GM13976 (cell line): ENCODE data around the gene TARBP2.

Source experiments
- DNase-seq: peaks from one replicate; pipeline ENCODE4 v3.0.0; 2012; ENCODE audit warnings: low spot score
- in situ Hi-C: fragments of 300-500 bp; cut with MboI; formaldehyde crosslinking; loops from one replicate; pipeline ENCODE4 v1.12.0; 2022; ENCODE audit warnings: low sequenced_read_pairs, mixed read lengths, inconsistent platforms; ENCODE audit not compliant: unreplicated experiment
- TF ChIP-seq, protein P1 (sequence below): IDR thresholded peaks from 2 replicates; pipeline ENCODE4 v1.5.1; 2012; ENCODE audit warnings: borderline replicate concordance, mild to moderate bottlenecking; ENCODE audit not compliant: insufficient read depth; ENCODE audit errors: extremely low read depth, missing control alignments, control extremely low read depth

Gene TARBP2

DNA sequence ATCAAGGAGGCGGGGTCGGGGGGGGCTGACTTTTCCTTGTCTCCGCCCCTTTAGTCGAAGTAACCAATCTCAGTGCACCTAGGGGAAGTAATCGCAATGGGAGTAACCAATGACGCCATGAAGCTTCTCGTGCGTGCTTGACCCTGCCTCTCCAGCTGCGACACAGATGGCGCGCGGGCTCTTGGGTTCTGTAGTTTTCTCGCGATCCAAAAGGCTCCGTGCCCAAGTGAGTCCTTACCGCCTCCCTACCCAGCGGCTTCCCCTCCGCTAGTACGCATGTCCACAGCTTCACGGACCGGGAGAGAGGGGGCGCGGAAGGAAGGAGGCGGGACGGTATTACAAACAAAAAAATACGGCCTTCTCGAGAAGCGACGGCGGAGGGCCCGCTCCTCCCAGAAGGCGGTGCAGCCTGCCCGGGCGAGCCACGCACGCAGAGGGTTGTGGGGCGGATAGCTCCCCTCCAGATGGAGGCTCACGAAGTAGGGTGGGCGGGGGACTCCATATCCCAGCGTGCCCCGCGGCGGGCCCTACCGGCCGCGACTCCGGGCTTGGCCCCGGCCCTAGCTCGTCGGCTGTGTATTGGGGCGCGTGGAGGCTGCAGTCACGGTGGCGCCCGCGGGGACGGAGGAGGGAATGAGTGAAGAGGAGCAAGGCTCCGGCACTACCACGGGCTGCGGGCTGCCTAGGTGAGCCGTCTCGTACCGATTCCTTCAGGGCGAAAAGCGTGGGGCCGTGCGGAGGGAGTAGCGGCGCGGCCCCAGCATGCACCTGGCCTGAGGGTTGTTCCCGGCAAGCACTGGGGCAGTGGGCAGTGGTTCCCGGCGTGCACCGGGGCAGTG, at the start of gene TARBP2:
TSS of gene TARBP2 (plus strand) at position 508 of the 839 bp plus-strand sequence. CDS start at position 634, 126 bp downstream.
- DNase-seq = peak; percentile 96
- in situ Hi-C loops = no loop called here
- TF ChIP-seq, protein P1, sequence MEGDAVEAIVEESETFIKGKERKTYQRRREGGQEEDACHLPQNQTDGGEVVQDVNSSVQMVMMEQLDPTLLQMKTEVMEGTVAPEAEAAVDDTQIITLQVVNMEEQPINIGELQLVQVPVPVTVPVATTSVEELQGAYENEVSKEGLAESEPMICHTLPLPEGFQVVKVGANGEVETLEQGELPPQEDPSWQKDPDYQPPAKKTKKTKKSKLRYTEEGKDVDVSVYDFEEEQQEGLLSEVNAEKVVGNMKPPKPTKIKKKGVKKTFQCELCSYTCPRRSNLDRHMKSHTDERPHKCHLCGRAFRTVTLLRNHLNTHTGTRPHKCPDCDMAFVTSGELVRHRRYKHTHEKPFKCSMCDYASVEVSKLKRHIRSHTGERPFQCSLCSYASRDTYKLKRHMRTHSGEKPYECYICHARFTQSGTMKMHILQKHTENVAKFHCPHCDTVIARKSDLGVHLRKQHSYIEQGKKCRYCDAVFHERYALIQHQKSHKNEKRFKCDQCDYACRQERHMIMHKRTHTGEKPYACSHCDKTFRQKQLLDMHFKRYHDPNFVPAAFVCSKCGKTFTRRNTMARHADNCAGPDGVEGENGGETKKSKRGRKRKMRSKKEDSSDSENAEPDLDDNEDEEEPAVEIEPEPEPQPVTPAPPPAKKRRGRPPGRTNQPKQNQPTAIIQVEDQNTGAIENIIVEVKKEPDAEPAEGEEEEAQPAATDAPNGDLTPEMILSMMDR = no peak

GRCh38 chr12:53451661-53452158, 49.4 kb upstream of the TARBP2 start, which contains the start of gene PCBP2:
Gene PCBP2, plus strand, starts transcription at chr12:53452102. Its CDS starts 2,699 bp downstream, at chr12:53454801.
- in situ Hi-C loops = no loop called here
- DNase-seq = peak; percentile 97
- TF ChIP-seq, protein P1 = peak; percentile 91

DNA sequence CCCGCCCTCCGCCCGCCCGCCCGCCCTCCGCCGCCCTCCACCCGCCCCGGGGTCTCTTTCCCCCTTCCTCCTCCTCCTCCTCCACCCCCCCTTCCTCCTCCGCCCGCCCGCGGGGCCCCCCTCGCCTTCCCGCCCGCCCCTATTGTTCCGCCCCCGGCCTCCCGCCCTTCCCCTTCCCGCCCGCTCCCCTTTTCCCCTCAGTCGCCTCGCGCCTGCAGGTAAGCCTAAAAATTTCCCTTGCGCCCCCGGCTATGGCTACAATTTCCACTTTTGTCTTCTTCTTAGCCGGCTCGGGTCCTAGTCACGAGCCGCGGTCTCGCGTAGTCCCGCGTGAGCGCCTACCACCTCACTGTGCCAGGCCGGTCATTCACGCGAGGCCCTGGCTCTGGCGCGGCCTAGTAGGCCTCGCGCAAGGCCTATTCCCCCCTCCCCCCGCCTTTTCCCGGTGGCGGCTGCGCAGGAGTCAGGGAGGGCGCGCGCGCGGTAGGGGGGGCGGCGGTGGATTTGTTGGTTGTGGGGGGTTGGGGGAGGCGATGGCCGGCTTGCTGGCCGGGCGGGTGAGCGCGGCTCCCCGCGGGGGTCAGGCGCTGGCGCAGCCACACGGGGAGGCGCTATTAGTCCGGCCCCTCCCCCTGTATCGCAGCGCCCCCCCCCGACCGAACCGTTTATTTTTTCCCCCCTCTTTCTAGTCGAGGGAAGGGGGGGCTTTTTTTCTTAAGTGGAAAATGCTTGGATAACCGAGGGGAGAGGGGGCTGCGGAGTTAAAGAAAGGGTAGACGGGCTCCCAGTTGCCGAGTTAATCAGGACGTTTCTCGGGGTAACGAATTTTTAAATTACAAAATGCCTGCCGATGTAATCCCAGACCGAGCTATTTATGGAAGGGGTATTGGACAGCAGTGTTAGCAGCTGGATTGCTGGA, 48.7 kb upstream of the TARBP2 start:
- TF ChIP-seq, protein P1 = peak; percentile 41
- DNase-seq = peak; percentile 87
- in situ Hi-C loops = no loop called here

DNA sequence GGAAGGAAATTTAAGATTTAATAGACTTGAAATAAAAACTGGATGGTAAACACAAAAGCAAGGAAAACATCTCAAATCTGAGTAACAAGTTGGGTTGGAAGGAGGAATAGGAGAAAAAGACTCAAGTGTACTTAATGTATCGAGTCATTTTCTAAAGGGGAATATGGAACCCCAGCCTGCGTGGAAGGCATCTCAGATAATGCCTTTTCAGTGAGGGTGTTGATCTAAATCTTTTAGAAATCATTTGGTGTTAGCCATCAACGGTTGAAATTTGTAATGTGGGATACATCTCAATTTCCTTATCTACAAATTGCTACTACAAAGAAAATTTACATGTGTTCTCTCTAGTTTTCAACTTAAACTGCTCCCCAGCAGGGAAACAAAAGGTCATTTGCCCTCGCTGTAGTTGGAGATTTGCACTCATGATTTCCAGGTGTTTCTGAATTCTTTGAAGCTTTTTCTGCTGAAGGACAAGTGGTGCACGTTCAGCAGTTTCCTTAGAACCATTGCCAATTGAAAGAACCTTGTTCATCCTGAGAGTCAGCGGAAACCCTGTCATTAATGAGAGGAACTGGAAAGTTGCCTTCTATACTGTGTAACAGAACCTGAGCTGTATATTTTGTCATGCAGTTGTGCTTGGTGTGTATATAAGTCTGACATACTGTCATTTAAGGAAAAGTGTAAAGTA, 47.0 kb upstream of the TARBP2 start:
- TF ChIP-seq, protein P1 = no peak
- no peak for DNase-seq
- in situ Hi-C loops = no loop called here

- in situ Hi-C loops = no loop called here
Measured at GRCh38 chr12:53454707-53455106, 46.4 kb upstream of the TARBP2 start.

More at GRCh38 chr12:53454707-53455106, 46.4 kb upstream of the TARBP2 start:
- no peak for DNase-seq
- TF ChIP-seq, protein P1 = no peak
